DMS 273 (cell line): ENCODE results near the gene INF2.
A peak's percentile ranks its signal among the peaks of the same experiment; 100 is the strongest.

Experiments used
- DNase-seq: peaks from one replicate; lab custom pipeline; 2025; ENCODE audit not compliant: unreplicated experiment; lab: John Stamatoyannopoulos, UW

INF2 gene

GRCh38 chr14:104687601-104688504, 1.6 kb upstream of the INF2 start:
- DNase-seq: peak; percentile 82

DNA sequence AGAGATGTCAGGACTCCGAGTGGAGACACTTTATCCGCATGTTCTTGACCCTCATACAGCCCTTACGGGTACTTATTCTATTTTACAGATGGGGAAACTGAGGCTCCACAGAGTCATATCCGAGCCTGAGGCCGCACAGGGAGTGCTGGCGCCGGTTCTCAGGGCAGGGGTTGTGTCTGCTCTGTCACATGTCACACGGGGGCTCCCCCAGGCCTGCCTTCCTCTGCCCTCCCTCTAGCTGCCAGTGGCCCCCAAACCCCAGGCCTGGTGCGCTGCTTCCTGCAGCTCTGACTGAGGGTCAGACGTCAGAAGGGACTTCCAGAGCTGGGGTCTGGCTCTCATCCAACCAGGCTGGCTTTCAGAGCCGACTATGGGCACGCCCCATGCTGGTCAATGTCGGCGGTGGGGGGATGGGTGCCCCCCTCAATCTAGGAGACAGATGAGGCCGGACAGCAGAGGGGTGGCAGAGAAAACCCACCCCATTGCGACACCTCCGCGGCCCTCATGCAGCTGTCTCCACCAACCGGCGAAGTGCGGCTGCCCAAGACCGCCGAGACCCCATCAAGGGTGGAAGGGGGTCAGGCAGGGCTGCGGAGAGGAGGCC, 811 bp upstream of the INF2 start:
- DNase-seq: no peak

DNA sequence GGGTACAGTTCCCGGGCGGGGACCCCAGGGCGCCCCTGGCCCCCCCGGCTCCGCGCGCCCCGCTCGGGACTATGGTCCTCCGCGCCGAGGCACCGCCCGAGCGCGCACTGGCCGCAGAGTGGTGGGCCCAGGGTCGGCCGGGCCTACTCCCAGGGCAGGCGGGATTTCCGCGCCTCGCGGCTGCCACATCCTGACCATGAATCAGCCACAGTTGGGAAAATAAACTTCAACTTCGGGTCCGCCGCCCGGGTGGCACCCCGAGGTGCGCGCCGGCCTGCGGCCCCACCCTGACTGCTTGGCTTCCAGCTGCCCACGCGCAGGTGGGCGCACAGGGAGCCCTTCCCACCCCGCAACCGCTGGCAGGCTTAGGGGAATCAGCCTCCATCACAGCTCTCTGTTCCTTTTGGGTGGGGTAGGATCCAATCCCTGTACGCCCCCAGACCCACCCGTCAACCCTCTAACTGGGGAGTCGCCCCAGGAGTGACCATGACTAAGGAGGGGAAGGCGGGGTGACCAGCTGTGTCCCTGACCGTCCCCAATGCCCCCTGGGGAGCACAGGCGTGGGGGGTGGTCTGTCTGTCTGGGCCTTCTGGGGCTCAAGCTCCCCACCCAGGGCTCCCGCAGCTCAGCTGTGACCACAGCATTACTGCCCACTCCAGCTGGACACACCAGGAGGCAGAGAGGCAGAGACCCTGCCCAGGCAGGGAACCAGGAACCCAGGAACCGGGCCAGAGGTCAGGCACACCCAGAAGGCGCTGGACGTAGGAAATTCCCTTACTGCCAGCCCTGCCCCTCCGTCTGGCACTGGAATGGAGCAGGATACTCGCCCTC, 678 bp downstream of the INF2 start:
- no peak for DNase-seq

- DNase-seq: no peak
Measured at GRCh38 chr14:104690861-104691455, 1.5 kb downstream of the INF2 start.

DNA sequence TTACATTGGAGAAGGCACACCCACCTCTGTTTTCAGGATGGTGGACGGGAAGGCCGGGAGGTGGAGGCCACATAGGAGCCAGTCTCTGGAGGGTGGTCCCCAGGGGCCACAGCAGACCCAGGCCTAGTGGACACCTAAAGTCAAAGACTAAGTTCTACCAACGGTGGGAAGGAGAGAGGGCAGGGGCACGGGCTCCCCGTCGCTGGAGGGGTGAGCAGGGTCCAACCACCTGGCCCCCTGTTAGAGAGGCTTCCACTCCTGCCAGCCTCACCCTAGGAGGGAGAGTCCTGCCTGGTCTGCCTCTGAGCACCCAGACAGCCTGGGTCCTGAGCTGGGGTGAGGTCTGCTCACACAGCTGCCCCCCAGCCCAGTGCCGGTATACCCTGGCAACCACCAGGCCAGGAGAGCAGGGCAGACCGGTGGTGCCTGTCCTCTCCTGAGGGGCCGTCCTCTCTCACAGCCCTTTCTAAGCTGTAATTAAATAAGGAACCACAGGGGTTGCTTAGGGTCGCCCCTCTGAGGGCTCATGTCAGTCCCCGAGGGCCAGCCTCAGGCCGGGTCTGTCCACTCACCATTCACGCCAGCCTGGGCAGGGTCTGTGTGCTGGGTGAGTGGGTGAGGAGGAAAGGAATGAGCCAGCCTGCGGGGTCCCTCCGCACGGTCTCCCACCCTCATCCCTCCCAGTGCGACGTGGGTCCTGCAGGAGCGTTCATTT, 2.3 kb downstream of the INF2 start:
- DNase-seq: no peak

DNA sequence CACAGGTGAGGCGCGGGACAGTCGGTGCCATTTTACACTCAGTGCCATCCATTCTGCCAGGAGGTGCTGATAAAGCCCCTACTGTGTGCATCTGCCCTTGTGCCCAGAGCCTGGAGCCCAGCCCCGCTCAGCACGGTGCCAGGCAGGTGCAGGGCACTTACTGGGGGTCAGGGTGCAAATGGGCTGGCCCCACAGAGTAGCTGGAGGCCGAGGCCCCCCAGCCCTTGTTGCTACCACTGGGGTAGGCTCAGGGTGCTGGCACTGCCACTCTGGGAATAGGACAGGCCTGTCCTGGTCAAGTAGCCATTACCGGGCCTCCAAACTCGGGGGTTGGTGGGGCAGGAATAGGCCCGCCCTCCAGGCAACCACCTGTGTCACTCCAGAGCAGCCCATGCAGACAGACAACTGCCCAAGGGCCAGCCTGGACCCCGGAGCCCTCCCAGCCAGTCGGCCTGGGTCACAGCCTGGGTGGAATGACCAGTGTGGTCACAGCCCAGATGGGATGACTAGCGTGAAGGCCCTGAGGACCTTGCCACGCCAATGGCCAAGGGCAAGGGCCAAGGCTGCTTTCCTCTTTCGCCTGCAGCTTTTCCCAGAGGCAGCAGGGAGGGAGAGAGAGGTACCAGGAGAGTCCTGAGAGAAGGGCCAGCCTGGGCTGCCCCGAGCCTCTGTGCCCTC, 3.0 kb downstream of the INF2 start:
- DNase-seq: no peak

DNA sequence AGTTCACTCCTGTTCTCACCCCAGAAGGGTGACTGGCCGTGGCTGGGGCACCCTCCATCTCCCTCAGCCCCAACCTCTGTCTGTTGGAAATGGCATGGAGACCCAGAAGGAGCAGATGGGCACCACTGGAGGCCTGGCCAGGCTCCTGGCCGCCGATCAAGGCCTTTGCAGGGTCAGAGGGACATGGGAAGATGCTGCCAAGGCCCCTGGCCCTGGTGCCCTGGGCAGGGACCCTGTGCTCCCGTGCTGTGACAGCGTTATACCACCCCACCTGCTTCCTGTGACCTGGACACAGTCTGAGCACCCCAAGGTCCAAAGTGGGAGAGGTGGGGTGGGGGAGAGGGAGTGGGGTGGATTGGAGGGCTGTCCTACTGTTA, 3.5 kb downstream of the INF2 start:
- no peak for DNase-seq

- no peak for DNase-seq
Measured at GRCh38 chr14:104693482-104694431, 4.3 kb downstream of the INF2 start.

DNA sequence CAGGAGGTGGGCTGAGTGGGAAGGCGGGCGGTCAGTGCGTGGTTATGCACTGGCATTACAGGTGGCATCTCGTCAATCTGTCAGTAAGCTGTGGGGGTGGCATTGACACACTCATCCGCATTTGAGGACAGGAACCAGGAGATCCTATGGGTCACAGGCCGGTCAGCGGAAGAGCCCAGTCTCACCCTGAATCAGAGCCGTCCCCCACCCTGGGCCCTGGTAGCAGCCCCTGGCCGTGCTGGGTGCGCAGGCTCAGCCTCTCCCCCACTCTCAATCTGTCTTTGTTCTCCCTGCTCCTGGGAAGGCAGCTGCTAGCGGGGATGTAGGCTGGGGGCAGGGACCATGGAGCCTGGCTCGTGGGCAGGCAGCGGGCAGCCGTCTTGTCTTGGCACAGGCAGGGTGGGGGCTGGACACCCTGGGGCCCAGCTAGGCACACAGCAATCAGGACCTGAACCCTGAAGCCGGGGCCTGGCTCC, 5.1 kb downstream of the INF2 start:
- DNase-seq: peak; percentile 40

GRCh38 chr14:104694991-104695659, 5.7 kb downstream of the INF2 start:
- DNase-seq: no peak

DNA sequence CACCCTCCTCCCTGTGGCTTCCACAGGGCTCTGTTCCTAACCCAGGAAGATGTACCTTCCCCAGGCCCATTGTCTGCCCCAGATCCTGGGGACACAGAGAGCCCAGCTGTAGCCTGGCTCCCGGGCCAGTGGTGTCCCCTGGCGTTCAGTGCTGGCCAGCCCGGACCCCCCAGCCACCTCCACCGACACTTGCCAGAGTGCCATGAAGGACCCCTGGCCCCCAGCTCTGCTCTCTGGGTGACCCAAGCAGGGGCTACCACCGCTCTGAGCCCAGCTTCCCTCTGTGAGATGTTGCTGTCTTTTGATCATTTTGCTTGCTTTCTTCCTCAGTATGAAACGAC, 6.2 kb downstream of the INF2 start:
- DNase-seq: no peak

GRCh38 chr14:104696671-104697316, 7.4 kb downstream of the INF2 start:
- no peak for DNase-seq

GRCh38 chr14:104697317-104697703, 7.9 kb downstream of the INF2 start:
- DNase-seq: no peak

- DNase-seq: no peak
Measured at GRCh38 chr14:104697892-104698583, 8.6 kb downstream of the INF2 start.

- DNase-seq: no peak
Measured at GRCh38 chr14:104698688-104699425, 9.4 kb downstream of the INF2 start.

DNA sequence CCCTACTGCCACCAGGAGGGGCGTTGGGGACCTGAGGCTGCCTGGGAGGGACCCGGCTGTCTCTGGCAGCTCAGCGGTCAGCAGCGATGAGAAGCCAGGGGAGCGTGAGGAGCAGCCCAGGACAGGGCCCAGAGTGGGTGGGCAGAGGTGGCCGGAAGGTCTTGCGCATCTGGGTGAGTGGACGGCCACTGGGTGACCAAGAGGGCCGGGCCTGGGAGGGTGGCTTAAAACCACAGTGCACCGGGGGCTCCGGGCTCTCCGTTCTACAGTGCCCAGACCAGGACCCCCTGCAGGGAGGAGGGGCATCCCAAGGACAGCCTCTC, 10.0 kb downstream of the INF2 start:
- DNase-seq: no peak

GRCh38 chr14:104700225-104700651, 10.8 kb downstream of the INF2 start:
- DNase-seq: peak; percentile 46
